HG03108 (cell line): ENCODE measurements around the gene UGT1A1.
"Not testable (repeated sequence)": the region's sequence is repeated elsewhere in the genome, so short reads cannot be mapped to it uniquely, and the experiment has no call there.

Source experiments
- ATAC-seq: cut with Tn5 transposase; IDR thresholded peaks from one replicate; pipeline ENCODE4 v1.9.1; 2021; ENCODE audit warnings: moderate library complexity; ENCODE audit not compliant: unreplicated experiment

UGT1A1 gene

DNA sequence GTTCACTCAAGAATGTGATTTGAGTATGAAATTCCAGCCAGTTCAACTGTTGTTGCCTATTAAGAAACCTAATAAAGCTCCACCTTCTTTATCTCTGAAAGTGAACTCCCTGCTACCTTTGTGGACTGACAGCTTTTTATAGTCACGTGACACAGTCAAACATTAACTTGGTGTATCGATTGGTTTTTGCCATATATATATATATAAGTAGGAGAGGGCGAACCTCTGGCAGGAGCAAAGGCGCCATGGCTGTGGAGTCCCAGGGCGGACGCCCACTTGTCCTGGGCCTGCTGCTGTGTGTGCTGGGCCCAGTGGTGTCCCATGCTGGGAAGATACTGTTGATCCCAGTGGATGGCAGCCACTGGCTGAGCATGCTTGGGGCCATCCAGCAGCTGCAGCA, at the start of gene UGT1A1:
UGT1A1 (plus strand) TSS at position 228 of the 400 bp plus-strand sequence; CDS start at position 246, 18 bp downstream.
- no peak for ATAC-seq

DNA sequence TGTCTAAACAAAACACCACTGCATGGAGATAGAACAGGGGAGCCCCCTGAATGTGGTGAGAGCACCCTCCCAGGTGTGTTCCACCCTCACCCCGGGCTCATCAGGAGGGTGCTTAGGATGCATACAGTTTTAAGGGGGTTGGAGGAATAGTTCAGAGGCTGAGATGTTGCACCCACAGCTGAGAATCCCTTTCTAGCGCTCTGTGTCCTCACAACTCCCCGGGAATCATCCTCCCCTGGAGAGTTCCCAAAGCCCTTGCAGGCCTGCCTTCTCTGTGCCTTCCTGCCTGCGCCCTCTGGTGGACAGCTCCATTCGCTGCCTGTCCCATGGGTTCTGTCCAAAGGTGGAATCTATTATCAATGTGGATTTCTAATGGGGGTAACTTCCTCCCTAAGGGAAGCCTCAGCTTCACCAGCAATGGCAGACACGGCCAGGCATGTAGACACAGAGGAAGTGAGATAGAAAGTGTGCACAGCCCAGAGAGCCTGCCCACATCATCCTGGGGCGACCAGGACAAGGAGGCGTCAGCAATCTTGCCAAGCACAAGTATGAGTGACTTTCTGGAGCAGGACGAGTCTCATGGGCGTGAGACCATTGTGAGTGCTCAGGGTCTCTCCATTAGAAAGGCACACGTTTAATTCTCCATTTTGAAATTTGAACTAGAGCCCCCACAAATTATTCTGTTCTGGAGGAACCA, 48.6 kb upstream of the UGT1A1 start:
- peak; percentile 59 for ATAC-seq

DNA sequence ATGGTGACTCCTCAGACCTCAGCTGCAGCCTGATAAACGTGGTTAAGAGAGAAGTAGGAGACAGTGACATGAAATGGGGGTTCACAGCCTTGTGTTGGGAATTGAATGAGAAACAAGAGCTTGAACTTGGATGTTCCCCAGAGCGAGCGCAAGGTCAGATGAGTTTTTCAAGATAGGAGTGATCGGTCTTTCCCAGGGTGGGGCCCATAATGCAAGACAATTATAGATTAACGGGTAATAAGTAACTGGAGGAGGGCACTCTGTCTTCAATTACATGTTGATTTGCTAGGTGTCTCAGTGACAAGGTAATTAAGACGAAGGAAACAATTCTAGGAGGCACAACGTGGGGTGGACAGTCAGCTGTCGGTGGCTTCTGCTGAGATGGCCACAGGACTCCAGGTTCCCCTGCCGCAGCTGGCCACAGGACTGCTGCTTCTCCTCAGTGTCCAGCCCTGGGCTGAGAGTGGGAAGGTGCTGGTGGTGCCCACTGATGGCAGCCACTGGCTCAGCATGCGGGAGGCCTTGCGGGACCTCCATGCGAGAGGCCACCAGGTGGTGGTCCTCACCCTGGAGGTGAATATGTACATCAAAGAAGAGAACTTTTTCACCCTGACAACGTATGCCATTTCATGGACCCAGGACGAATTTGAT, 47.3 kb upstream of the UGT1A1 start, which contains the start of gene UGT1A5:
UGT1A5 (plus strand) TSS at position 297 of the 651 bp plus-strand sequence; CDS start at position 382, 85 bp downstream.
- ATAC-seq: no peak

DNA sequence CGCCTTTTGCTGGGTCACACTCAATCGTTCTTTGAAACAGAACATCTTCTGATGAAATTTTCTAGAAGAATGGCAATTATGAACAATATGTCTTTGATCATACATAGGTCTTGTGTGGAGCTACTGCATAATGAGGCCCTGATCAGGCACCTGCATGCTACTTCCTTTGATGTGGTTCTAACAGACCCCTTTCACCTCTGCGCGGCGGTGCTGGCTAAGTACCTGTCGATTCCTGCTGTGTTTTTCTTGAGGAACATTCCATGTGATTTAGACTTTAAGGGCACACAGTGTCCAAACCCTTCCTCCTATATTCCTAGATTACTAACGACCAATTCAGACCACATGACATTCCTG, 46.8 kb upstream of the UGT1A1 start:
- ATAC-seq: no peak

DNA sequence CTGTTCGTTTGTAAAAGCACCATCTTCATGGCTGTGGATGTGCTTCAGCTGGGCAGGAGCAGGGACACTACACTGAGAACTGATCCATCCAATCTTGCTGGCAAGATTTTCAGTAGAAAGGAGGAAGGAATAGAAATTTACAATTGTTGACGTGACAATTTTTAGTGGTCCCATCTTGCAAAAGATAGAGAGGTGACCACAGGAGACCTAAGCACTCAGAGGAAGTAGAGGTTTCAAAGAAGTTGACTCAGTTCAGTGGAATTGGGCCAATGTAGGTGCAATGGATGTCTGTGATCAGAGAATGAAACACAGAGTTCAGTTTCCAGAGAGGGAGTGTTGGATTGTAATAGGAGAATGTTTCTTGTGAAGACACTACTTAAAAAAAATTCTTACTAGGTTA, 45.9 kb upstream of the UGT1A1 start:
- no peak for ATAC-seq

DNA sequence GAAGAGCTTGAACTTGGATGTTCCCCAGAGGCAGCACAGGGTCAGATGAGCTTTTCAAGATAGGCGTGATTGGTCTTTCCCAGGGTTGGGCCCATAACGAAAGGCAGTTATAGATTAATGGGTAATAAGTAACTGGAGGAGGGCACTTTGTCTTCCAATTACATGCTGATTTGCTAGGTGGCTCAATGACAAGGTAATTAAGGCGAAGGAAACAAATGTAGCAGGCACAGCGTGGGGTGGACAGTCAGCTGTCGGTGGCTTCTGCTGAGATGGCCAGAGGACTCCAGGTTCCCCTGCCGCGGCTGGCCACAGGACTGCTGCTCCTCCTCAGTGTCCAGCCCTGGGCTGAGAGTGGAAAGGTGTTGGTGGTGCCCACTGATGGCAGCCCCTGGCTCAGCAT, 41.5 kb upstream of the UGT1A1 start, which contains the start of gene UGT1A4:
UGT1A4 (plus strand) TSS at position 185 of the 400 bp plus-strand sequence; CDS start at position 270, 85 bp downstream.
- ATAC-seq: no peak

DNA sequence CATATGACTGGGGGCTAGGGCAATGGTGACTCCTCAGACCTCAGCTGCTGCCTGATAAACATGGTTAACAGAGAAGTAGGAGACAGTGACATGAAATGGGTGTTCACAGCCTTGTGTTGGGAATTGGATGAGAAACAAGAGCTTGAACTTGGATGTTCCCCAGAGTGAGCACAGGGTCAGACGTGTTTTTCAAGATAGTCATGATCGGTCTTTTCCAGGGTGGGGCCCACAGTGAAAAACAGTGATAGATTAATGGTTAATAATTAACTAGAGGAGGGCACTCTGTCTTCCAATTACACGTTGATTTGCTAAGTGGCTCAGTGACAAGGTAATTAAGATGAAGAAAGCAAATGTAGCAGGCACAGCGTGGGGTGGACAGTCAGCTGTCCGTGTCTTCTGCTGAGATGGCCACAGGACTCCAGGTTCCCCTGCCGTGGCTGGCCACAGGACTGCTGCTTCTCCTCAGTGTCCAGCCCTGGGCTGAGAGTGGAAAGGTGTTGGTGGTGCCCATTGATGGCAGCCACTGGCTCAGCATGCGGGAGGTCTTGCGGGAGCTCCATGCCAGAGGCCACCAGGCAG, 31.3 kb upstream of the UGT1A1 start, which contains the start of gene UGT1A3:
UGT1A3 (plus strand) TSS at position 320 of the 579 bp plus-strand sequence; CDS start at position 405, 85 bp downstream.
- ATAC-seq: no peak

DNA sequence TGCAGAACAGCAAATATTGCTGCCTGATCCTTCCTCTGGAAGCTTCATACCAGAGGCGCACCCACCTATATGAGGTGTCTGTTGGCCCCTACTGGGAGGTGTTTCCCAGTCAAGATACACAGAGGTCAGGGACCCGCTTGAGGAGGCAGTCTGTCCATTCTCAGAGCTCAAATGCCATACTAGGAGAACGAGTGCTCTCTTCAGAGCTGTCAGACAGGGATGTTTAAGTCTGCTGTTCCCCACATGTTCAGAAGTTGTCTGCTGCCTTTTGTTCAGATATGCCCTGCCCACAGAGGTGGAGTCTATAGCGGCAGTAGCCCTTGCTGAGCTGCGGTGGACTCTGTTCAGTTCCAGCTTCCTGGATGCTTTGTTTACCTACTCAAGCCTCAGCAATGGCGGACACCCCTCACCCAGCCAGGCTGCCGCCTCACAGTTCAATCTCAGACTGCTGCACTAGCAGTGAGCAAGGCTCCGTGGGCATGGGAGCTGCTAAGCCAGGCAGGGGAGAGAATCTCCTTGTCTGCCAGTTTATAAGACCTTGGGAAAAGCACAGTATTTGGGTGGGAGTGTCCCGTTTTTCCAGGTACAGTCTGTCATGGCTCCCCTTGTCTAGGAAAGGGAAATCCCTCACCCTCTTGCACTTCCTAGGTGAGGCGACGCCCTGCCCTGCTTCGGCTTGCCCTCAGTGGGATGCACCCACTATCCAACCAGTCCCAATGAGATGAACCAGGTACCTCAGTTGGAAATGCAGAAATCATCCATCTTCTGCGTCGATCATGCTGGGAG, 23.0 kb upstream of the UGT1A1 start:
- ATAC-seq: not testable (repeated sequence)

DNA sequence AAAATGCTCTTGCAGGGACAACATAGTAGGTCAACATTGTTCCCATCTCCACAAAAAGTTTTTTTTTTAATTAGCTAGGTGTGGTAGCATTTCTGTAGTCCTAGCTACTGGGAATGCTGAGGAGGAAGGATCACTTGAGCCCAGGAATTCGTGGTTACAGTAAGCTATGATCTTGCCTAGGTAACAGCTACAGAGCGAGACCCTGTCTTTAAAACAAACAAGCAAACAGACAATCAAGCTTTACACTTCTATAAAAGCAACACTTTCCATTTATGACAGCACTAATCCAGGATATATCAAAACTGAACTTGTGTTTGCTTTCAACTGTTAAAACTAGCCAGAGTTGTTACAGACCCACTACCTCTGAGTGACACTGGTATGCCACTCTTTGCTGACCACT, 19.2 kb upstream of the UGT1A1 start:
- ATAC-seq: no peak

DNA sequence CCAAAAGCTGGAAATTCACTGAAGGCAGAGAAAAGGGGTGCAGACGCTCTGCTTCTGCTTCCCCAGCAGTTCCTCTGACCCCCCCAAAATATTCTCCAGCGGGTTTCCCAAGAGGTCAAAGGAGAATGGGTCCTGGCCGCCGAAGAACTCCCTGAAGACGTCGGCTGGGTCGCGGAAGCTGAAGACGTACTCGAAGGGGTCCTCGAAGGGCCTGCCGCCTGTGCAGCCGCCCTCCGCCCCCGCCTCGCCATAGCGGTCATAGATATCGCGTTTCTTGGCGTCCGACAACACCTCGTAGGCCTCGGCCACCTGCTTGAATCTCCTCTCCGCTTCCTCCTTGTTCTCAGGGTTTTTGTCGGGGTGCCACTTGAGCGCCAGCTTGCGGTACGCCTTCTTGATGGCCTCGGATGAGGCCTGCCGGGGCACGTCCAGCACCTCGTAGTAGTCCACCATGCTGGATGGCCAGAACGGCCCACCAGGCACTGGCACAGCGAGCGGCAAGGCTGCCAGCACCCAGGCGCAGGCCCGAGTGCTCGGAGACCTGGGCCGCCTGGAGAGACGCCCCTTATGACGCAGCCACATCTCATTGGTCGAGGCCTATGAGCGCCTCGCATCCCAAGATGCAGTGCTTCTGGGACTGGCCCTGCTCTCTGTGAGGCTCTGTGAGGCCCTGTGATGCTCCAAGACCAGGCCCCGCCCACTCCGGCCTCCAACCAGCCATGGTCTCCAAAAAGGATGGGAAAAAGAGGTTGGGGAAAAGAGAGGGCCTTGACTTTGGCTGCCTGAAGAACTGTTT, 16.4 kb upstream of the UGT1A1 start:
- no peak for ATAC-seq

DNA sequence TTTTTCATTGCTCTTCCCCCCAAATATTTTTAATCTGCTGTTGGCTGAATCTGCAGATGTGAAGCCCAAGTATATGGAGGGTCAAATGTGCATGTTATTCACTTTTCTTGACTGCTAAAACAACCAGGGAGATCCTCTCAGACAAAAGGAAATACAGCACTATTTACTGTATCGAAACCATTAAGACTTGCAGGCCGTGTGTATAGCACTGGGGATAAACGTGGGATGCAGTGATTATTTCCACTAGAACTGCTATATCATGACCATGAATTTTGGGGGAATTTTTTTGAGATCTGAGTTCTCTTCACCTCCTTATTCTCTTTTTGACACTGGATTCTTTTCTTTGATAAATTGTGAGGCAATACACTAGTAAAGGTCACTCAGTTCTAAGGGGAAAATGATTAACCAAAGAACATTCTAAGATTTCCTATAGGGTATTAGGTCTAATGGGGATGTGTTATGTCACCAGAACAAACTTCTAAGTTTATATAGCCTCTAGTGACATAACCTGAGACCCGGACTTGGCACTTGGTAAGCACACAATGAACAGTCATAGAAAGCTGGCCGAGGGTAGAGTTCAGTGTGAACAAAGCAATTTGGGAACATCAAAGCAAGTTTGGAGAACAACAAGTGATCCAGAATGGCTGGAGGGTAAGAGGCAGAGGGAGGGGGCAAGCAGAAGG, 14.9 kb upstream of the UGT1A1 start:
- no peak for ATAC-seq

DNA sequence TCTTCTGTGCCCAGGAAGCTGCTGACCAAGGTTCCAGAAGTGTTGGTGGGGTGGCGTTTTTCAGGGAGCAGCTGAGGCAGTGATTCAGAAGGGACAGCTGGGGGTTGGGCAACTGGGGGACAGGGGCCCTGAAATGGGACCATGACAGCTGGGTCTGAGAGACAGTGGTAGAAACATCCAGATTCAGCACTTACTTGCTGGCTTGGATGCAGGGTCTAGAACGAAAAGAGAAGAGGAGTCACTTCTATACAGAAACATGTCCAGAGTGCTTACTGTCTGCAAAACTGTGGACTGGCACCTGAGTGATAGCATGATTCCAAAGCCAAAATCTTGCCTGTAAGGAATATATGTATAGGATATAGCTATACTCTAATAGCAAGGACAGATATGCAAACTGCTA, 14.2 kb upstream of the UGT1A1 start:
- ATAC-seq: not testable (repeated sequence)

DNA sequence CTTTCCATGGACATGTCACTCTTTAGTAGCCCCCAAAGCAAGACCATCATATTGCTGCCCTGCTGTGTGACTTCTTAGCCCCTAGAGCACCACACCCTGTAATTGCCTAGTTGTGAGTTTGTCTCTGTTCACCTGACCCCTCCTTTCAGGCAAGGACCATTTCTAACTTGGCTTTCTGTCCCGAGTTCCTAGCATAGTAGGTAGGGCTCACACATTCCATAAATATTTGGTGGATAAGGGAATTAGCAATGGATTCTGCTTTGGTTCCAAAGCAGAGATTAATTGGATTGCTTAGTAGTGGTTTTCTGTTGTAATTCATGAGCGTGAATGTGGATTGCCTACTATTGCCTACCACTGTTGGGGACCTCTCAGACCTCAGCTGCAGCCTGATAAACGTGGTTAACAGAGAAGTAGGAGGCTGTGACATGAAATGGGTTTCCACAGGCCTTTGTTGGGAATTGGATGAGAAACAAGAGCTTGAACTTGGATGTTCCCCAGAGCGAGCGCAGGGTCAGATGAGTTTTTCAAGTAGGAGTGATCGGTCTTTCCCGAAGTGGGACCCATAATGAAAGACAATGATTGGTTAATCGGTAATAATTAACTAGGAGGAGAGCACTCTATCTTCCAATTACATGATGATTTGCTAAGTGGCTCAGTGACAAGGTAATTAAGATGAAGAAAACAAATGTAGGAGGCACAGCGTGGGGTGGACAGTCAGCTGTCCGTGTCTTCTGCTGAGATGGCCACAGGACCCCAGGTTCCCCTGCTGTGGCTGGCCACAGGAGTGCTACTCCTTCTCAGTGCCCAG, 13.4 kb upstream of the UGT1A1 start:
- no peak for ATAC-seq

DNA sequence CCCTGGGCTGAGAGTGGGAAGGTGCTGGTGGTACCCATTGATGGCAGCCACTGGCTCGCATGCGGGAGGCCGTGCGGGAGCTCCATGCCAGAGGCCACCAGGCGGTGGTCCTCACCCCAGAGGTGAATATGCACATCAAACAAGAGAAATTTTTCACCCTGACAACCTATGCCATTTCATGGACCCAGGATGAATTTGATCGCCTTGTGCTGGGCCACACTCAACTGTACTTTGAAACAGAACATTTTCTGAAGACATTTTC, 12.9 kb upstream of the UGT1A1 start:
- no peak for ATAC-seq

DNA sequence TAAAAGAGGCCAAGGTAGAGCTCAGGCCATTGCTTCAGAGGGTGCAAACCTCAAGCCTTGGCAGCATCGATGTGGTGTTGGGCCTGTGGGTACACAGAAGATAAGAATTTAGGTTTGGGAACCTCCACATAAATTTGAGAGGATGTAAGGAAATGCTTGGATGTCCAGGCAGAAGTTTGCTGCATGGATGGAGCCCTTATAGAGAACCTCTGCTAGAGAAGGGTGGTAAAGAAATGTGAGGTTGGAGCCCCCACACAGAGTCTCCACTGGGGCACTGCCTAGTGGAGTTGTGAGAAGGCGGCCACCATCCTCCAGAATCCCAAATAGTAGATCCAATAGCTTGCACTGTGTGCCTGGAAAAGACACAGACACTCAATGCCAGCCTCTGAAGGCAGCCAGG, 9.4 kb upstream of the UGT1A1 start:
- not testable (repeated sequence) for ATAC-seq

DNA sequence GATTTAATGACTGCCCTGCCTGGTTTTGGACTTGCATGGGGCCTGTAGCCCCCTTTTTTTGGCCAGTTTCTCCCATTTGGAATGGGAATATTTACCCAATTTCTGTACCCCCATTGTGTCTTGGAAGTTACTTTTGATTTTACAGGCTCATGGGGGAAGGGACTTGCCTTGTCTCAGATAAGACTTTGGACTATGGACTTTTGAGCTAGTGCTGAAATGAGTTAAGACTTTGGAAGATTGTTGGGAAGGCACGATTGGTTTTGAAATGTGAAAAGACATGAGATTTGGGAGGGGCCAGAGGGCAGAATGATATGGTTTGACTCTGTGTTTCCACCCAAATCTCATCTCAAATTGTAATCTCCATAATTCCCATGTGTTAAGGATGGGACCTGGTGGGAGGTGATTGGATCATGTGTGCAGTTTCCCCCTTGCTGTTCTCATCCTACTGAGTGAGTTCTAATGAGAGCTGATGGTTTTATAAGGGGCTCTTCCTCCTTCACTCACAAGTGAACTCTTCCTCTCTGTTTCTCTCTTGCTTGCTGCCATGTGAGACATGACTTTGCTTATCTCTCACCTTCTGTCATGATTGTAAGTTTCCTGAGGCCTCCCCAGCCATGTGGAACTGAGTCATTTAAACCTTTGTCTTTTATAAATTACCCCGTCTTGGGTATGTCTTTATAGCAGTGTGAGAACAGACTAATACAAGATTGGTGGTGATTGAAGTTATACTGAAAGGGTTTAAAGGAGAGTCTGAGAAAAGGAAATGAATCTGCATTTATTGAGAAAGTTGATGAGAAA, 8.7 kb upstream of the UGT1A1 start:
- ATAC-seq: not testable (repeated sequence)

DNA sequence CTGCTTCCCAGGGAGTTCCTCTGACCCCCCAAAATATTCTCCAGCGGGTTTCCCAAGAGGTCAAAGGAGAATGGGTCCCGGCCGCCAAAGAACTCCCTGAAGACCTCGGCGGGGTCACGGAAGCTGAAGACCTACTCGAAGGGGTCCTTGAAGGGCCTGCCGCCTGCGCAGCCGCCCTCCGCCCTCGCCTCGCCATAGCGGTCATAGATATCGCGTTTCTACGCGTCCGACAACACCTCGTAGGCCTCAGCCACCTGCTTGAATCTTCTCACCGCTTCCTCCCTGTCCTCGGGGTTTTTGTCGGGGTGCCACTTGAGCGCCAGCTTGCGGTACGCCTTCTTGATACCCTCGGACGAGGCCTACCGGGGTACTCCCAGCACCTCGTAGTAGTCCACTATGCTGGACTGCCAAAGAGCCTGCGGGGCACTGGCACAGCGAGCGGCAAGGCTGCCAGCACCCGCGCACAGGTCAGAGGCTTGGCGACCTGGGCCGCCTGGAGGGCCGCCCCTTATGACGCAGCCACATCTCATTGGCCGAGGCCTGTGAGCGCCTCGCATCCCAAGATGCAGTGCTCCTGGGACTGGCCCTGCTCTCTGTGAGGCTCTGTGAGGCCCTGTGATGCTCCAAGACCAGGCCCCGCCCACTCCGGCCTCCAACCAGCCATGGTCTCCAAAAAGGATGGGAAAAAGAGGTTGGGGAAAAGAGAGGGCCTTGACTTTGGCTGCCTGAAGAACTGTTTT, 5.0 kb upstream of the UGT1A1 start:
- ATAC-seq: no peak
